Stimulated activated memory B cell treated with anti-CD40 and anti-IgM and Interleukin-4, amounts not matched to agents 10 μg/mL and 1 μg/mL and 100 μg/mL, for 72 hours (primary cell): Measurements from ENCODE around the gene MLKL.

Experiments used
- ATAC-seq: fragments of 150-1000 bp; cut with Tn5 transposase; 2 replicates; pipeline ENCODE4 v1.10.0; 2021
- H3K27ac Mint-ChIP-seq: one replicate; pipeline ENCODE4 v1.8.0; 2022; ENCODE audit warnings: mild to moderate bottlenecking, mixed read lengths
- H3K27me3 Mint-ChIP-seq: one replicate; pipeline ENCODE4 v1.8.0; 2022; ENCODE audit warnings: mixed read lengths
- H3K36me3 Mint-ChIP-seq: one replicate; pipeline ENCODE4 v1.8.0; 2022; ENCODE audit warnings: mixed read lengths
- H3K4me1 Mint-ChIP-seq: one replicate; pipeline ENCODE4 v1.8.0; 2022; ENCODE audit warnings: mixed read lengths
- H3K4me3 Mint-ChIP-seq: one replicate; pipeline ENCODE4 v1.8.0; 2022; ENCODE audit warnings: mild to moderate bottlenecking, moderate library complexity, mixed read lengths
- H3K9me3 Mint-ChIP-seq: one replicate; pipeline ENCODE4 v1.8.0; 2022; ENCODE audit warnings: mixed read lengths

MLKL gene

GRCh38 chr16:74622005-74622404 is 78.7 kb downstream of the MLKL start:
- no peaks in the 10 kb centered on the region for H3K9me3 Mint-ChIP-seq
- H3K27me3 Mint-ChIP-seq: no peaks in the 10 kb centered on the region
- H3K4me3 Mint-ChIP-seq: no peak overlapping the region
- peaks cover 51% of the 10 kb centered on the region for H3K36me3 Mint-ChIP-seq
- peaks cover 8% of the 10 kb centered on the region for H3K4me1 Mint-ChIP-seq
- ATAC-seq: no peak
- no peak overlapping the region for H3K27ac Mint-ChIP-seq
